ENCODE results near the gene IL17C.

Gene IL17C

GRCh38 chr16:88645455-88645854 is 7.1 kb downstream of the IL17C start:
- DNase-seq (ENCODE audit: low read depth) = no peak

GRCh38 chr16:88645941-88646340 is 7.6 kb downstream of the IL17C start:
- no peak for DNase-seq (ENCODE audit: low read depth)

- DNase-seq (ENCODE audit: low read depth) = no peak
Observed at GRCh38 chr16:88646345-88647034, 8.1 kb downstream of the IL17C start.

- DNase-seq (ENCODE audit: low read depth) = no peak
Observed at GRCh38 chr16:88647178-88648070, 9.1 kb downstream of the IL17C start.

GRCh38 chr16:88649195-88649923 is 11.0 kb downstream of the IL17C start:
- DNase-seq (ENCODE audit: low read depth) = no peak

- no peak for DNase-seq (ENCODE audit: low read depth)
Observed at GRCh38 chr16:88649924-88650748, 11.8 kb downstream of the IL17C start.

- peak; percentile 66 for DNase-seq (ENCODE audit: low read depth)
Observed at GRCh38 chr16:88650749-88651275, 12.4 kb downstream of the IL17C start, which contains the start of gene CYBA. Gene CYBA (minus strand): TSS chr16:88651053. CDS start chr16:88651013, 40 bp downstream.

- peak; percentile 39 for DNase-seq (ENCODE audit: low read depth)
Observed at GRCh38 chr16:88651276-88651988, 13.1 kb downstream of the IL17C start.

- no peak for DNase-seq (ENCODE audit: low read depth)
Observed at GRCh38 chr16:88651989-88652761, 13.8 kb downstream of the IL17C start.

GRCh38 chr16:88652762-88653063 is 14.3 kb downstream of the IL17C start:
- DNase-seq (ENCODE audit: low read depth) = no peak

GRCh38 chr16:88653101-88653500 is 14.7 kb downstream of the IL17C start:
- no peak for DNase-seq (ENCODE audit: low read depth)

GRCh38 chr16:88653596-88654362 is 15.4 kb downstream of the IL17C start:
- DNase-seq (ENCODE audit: low read depth) = no peak

GRCh38 chr16:88654363-88655052 is 16.1 kb downstream of the IL17C start:
- DNase-seq (ENCODE audit: low read depth) = no peak

- DNase-seq (ENCODE audit: low read depth) = no peak
Observed at GRCh38 chr16:88655053-88655732, 16.8 kb downstream of the IL17C start.

GRCh38 chr16:88655733-88656281 is 17.4 kb downstream of the IL17C start:
- no peak for DNase-seq (ENCODE audit: low read depth)

GRCh38 chr16:88656291-88656980 is 18.1 kb downstream of the IL17C start:
- DNase-seq (ENCODE audit: low read depth) = no peak

- no peak for DNase-seq (ENCODE audit: low read depth)
Observed at GRCh38 chr16:88657371-88657770, 19.0 kb downstream of the IL17C start.
